Activated CD8-positive, alpha-beta T cell treated with anti-CD3 and anti-CD28 coated beads for 36 hours (primary cell): ENCODE data around the gene FAM131C. TPM values are rescaled to one million over a fixed set of nuclear protein-coding genes. Genes with fewer than 3 reads are reported as not detected.

Experiments used
- ATAC-seq: fragments of 200-7000 bp; cut with Tn5 transposase; one replicate; pipeline ENCODE4 v1.10.0; 2021; ENCODE audit warnings: mild to moderate bottlenecking, moderate library complexity
- CTCF ChIA-PET: fragments of 350-600 bp; sonication (Branson Sonifier 250); formaldehyde crosslinking; loops from one replicate; lab custom pipeline; 2021; ENCODE audit warnings: antibody characterized with exemption; lab: Charles Lee
- POLR2A ChIA-PET: fragments of 350-600 bp; sonication (Branson Sonifier 250); formaldehyde crosslinking; loops from one replicate; lab custom pipeline; 2021; ENCODE audit warnings: antibody characterized with exemption; lab: Charles Lee
- DNase-seq: peaks from one replicate; pipeline ENCODE4 v3.0.0-alpha.2; 2020
- H3K27ac Mint-ChIP-seq: one replicate; pipeline ENCODE4 v1.8.0; 2021; ENCODE audit warnings: mild to moderate bottlenecking, mixed read lengths
- H3K27me3 Mint-ChIP-seq: one replicate; pipeline ENCODE4 v1.8.0; 2021; ENCODE audit warnings: mixed read lengths
- H3K36me3 Mint-ChIP-seq: one replicate; pipeline ENCODE4 v1.8.0; 2021; ENCODE audit warnings: low read depth, mixed read lengths
- H3K4me1 Mint-ChIP-seq: one replicate; pipeline ENCODE4 v1.8.0; 2021; ENCODE audit warnings: low read depth, mixed read lengths
- H3K4me3 Mint-ChIP-seq: one replicate; pipeline ENCODE4 v1.8.0; 2021; ENCODE audit warnings: mild to moderate bottlenecking, moderate library complexity, mixed read lengths
- H3K9me3 Mint-ChIP-seq: one replicate; pipeline ENCODE4 v1.8.0; 2021; ENCODE audit warnings: mixed read lengths
- intact Hi-C: fragments of 100-400 bp; cut with micrococcal nuclease; formaldehyde crosslinking; loops from one replicate; pipeline ENCODE4 v1.10.0; 2022
- total RNA-seq, 2 experiments: library from RNA; stranded (reverse); gene quantifications; one replicate each; pipeline ENCODE4 v1.2.3, GENCODE V29; 2021
- TF ChIP-seq, protein P1 (sequence below): fragments of 200-600 bp; IDR thresholded peaks from one replicate; pipeline ENCODE4 v1.8.0; 2022; ENCODE audit warnings: antibody characterized with exemption, mild to moderate bottlenecking

FAM131C gene
- total RNA-seq, 2 experiments from 2014 or later = 0.70 to 0.87 TPM

GRCh38 chr1:16011936-16012589 is 61.4 kb downstream of the FAM131C start:
- Mint-ChIP-seq H3K27ac (no peak overlapping the region), H3K4me1 (peaks cover 13% of the 10 kb centered on the region), H3K27me3 (peaks cover 5% of the 10 kb centered on the region), H3K36me3 (no peaks in the 10 kb centered on the region), H3K9me3 (no peaks in the 10 kb centered on the region), H3K4me3 (peak overlapping the region; percentile 40)
- no peak for DNase-seq
- CTCF ChIA-PET = interaction anchor here (1.0 kb wide), 1 partner anchor 220 kb away, joined by 4 read pairs; no protein-coding TSS in a partner anchor
- intact Hi-C loops = no loop called here
- no peak for ATAC-seq
- TF ChIP-seq, protein P1, sequence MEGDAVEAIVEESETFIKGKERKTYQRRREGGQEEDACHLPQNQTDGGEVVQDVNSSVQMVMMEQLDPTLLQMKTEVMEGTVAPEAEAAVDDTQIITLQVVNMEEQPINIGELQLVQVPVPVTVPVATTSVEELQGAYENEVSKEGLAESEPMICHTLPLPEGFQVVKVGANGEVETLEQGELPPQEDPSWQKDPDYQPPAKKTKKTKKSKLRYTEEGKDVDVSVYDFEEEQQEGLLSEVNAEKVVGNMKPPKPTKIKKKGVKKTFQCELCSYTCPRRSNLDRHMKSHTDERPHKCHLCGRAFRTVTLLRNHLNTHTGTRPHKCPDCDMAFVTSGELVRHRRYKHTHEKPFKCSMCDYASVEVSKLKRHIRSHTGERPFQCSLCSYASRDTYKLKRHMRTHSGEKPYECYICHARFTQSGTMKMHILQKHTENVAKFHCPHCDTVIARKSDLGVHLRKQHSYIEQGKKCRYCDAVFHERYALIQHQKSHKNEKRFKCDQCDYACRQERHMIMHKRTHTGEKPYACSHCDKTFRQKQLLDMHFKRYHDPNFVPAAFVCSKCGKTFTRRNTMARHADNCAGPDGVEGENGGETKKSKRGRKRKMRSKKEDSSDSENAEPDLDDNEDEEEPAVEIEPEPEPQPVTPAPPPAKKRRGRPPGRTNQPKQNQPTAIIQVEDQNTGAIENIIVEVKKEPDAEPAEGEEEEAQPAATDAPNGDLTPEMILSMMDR = no peak
- POLR2A ChIA-PET = interaction anchor here (1.4 kb wide), 1 partner anchor 33 kb away, joined by 3 read pairs; no protein-coding TSS in a partner anchor

- Mint-ChIP-seq H3K27me3 (peaks cover 5% of the 10 kb centered on the region), H3K36me3 (no peaks in the 10 kb centered on the region), H3K27ac (no peak overlapping the region), H3K9me3 (no peaks in the 10 kb centered on the region), H3K4me1 (peaks cover 18% of the 10 kb centered on the region), H3K4me3 (no peak overlapping the region)
- ATAC-seq (no peak), DNase-seq (no peak)
- TF ChIP-seq, protein P1 = no peak
- intact Hi-C loops = no loop called here
- CTCF ChIA-PET = interaction anchor here (0.9 to 2.4 kb wide), 10 partner anchors 7 to 219 kb away, joined by 3 to 29 read pairs (median 6); partner anchors contain the start of gene HSPB7
- POLR2A ChIA-PET = interaction anchor here (1.4 kb wide), 1 partner anchor 35 kb away, joined by 3 read pairs; no protein-coding TSS in a partner anchor
These were observed 62.6 kb downstream of the FAM131C start for GRCh38 chr1:16010837-16011236.

DNA sequence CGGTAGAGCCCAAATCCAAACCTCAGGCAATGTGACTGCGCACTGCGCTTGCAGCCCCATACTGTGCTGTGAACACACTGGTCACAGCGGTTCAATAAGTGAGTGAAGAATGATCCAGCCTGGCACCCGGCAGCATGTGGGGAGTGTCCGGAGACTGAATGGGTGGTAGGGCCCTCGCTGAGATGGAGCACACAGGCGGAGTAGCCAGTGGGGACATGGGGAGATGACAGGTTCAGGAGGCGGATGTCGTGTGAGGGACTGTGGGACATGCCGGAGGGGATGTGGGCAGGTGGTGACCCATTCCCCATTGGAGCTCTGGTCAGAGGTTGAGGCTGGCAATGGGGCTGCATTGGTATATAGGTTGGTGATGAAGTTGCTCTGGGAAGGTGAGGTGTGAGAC is 63.8 kb downstream of the FAM131C start:
- no peaks in the 10 kb centered on the region for H3K9me3 Mint-ChIP-seq
- peaks cover 5% of the 10 kb centered on the region for H3K27me3 Mint-ChIP-seq
- H3K36me3 Mint-ChIP-seq = no peaks in the 10 kb centered on the region
- CTCF ChIA-PET = interaction anchor here (0.6 to 2.4 kb wide), 28 partner anchors 9 to 218 kb away, joined by 3 to 29 read pairs (median 4); partner anchors contain the start of genes CLCNKA, HSPB7 and ZBTB17
- H3K27ac Mint-ChIP-seq = no peak overlapping the region
- POLR2A ChIA-PET = no interaction called here
- TF ChIP-seq, protein P1 = no peak
- intact Hi-C loops = loop anchor here (5.0 kb wide), 1 partner anchor 48 kb away; no protein-coding TSS in a partner anchor
- ATAC-seq = no peak
- DNase-seq = no peak
- peaks cover 16% of the 10 kb centered on the region for H3K4me1 Mint-ChIP-seq
- no peak overlapping the region for H3K4me3 Mint-ChIP-seq

GRCh38 chr1:16009030-16009460 is 64.4 kb downstream of the FAM131C start:
- Mint-ChIP-seq H3K4me1 (peaks cover 15% of the 10 kb centered on the region), H3K36me3 (no peaks in the 10 kb centered on the region), H3K27ac (no peak overlapping the region), H3K9me3 (no peaks in the 10 kb centered on the region), H3K27me3 (peaks cover 5% of the 10 kb centered on the region), H3K4me3 (no peak overlapping the region)
- intact Hi-C loops = loop anchor here (5.0 kb wide), 1 partner anchor 48 kb away; no protein-coding TSS in a partner anchor
- DNase-seq (peak; percentile 87), ATAC-seq (peak; percentile 60)
- ChIA-PET POLR2A (no interaction called here), CTCF (interaction anchor here (0.6 to 2.4 kb wide), 28 partner anchors 8 to 217 kb away, joined by 3 to 29 read pairs (median 4); partner anchors contain the start of genes CLCNKA, HSPB7 and ZBTB17)
- TF ChIP-seq, protein P1 = peak; percentile 99

Other genes with a start within 250 kb of the FAM131C start
- 10 to 100 TPM; 59.8 to 60.3 TPM for gene SPEN, start 225.9 kb downstream of the FAM131C start, total RNA-seq
- gene ZBTB17, start 97.5 kb downstream of the FAM131C start, total RNA-seq = 10 to 100 TPM; 44.1 to 45.7 TPM
- not detected for gene SRARP, start 69.4 kb downstream of the FAM131C start, total RNA-seq
- gene HSPB7, start 55.6 kb downstream of the FAM131C start, total RNA-seq = not detected
- gene CLCNKA, start 51.6 kb downstream of the FAM131C start, total RNA-seq = not detected
- gene CLCNKB, start 29.9 kb downstream of the FAM131C start, total RNA-seq = not detected
- gene EPHA2, start 82.4 kb upstream of the FAM131C start, total RNA-seq = not detected
- 1 to 10 TPM; 5.7 to 7.4 TPM for gene ARHGEF19, start 139.0 kb upstream of the FAM131C start, total RNA-seq
- gene CPLANE2, start 163.5 kb upstream of the FAM131C start, total RNA-seq = 1 to 10 TPM; 1.2 to 1.4 TPM